ENCODE results near the gene ANP32A. TPM values are rescaled to one million over a fixed set of nuclear protein-coding genes. Genes with fewer than 3 reads are reported as not detected.
A peak's percentile ranks its signal among the peaks of the same experiment; 100 is the strongest.

The ANP32A gene
- total and polyA plus RNA-seq, 2 experiments from 2014 or later = 40.3 to 70.0 TPM

DNA sequence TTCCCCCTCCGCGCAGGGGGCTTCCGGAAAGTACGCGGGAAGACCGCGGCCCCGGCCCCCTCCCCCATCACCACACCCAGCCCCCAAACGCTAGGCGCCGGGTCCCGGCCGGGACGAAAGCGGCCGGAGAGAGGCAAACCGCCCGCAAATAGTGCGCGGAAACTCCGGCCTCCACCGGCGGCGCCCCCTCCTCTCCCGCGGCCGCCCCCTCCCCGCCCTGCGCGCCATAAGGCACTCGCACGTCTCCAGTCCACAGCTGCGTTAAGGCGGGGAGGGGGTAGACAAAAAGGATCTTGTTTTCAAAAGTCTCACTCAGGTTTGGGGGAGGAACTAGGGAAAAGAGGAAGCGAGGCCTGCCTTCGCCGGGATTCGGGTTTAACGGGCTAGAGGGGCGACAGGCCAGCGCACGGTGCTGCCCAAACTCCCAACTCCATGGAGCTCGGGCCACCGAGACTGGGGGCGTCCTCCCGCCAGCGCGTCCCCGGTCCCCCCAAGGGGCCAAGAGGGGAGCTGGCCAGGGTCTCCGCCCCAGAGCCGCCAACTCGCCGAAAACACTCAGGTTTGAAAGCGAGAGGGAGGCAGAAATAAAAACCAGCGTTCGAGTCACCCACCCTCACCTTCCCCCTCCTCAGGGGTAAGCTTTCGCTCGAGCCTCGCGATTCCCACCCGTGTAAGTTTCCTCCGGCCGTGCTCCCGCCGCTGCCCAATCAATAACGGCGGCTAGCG is 1.8 kb downstream of the ANP32A start:
- peaks cover 85% of the 10 kb centered on the region for H3K79me2 ChIP-seq (ENCODE audit: insufficient read depth)
- in situ Hi-C loops (cut with MboI) = no loop called here
- H4K20me1 ChIP-seq (ENCODE audit: insufficient read depth) = no peaks in the 10 kb centered on the region
- H3K4me2 ChIP-seq (ENCODE audit: unreplicated experiment) = peak overlapping the region; percentile 92
- peaks cover 26% of the 10 kb centered on the region for H3K4me1 ChIP-seq (ENCODE audit: insufficient read depth)
- H3K9me3 ChIP-seq (ENCODE audit: low read depth) = no peaks in the 10 kb centered on the region
- peak overlapping the region; percentile 81 for H2AFZ ChIP-seq
- no peak for TF ChIP-seq EZH2phosphoT487 (IDR thresholded peaks at IDR 0.05; ENCODE audit: insufficient read depth, low read depth)
- no peak for TF ChIP-seq EZH2 (IDR thresholded peaks at IDR 0.05; ENCODE audit: insufficient read depth, poor library complexity, severe bottlenecking)
- H3K36me3 ChIP-seq (ENCODE audit: low read depth) = no peaks in the 10 kb centered on the region
- H3K9me2 ChIP-seq (ENCODE audit: insufficient read depth) = no peaks in the 10 kb centered on the region
- H3K27me3 ChIP-seq (replicated peaks; ENCODE audit: insufficient read depth) = no peaks in the 10 kb centered on the region
- peaks cover 21% of the 10 kb centered on the region for H3F3A ChIP-seq (ENCODE audit: insufficient read depth)
- 1% methylated on average over 33 to 66 of the region's 68 CpGs for WGBS, 2 experiments (ENCODE audit: low coverage in 1 of 2, low lambda C conversion rate in 2 of 2, missing lambda C conversion rate in 2 of 2)
- peak; percentile 66 for DNase-seq
- peak overlapping the region; percentile 89 for H3K4me3 ChIP-seq
- peak overlapping the region; percentile 97 for H3K9ac ChIP-seq
- H3K27ac ChIP-seq = peak overlapping the region; percentile 91

DNA sequence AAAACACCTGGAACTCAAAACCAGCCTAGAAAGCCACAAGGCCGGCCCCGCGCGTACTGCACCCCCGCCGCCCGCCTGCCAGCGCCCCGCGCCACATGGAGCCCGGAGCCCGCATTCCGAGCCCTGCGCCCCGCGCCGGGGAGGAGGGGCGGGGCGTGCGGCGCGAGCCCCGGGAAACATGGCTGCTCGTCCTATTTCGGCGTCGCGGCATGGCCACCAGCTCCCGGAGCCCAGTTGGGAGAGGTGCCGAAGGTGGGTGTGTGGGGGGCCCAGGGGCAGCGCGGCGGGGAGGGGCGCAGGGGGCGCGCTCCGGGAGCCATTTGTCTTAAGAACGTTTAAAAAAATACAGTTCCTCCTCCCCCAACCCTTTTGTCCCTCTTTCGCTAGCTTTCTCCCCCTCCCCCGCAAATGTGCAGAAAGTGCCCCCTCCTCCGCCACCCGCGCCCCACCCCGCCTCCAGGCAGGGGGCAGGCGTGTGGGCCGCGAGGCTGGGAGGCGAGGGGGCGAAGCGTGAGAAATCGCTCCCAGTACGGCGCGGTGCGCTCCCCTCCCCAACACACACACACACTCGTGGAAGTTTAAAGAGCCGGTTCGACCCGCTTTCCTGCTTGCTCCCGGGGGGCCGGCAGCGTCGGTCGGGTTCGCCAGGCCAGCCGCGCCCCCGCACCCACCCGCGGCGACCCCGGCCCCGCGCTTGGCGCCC is 2.5 kb downstream of the ANP32A start:
- Histone ChIP-seq H4K20me1 (ENCODE audit: insufficient read depth) (no peaks in the 10 kb centered on the region), H3F3A (ENCODE audit: insufficient read depth) (peaks cover 25% of the 10 kb centered on the region), H3K27ac (peak overlapping the region; percentile 91), H3K4me1 (ENCODE audit: insufficient read depth) (peaks cover 30% of the 10 kb centered on the region), H3K36me3 (ENCODE audit: low read depth) (no peaks in the 10 kb centered on the region), H2AFZ (peak overlapping the region; percentile 81), H3K79me2 (ENCODE audit: insufficient read depth) (peaks cover 89% of the 10 kb centered on the region), H3K9ac (peak overlapping the region; percentile 97), H3K4me3 (peak overlapping the region; percentile 89), H3K9me2 (ENCODE audit: insufficient read depth) (no peaks in the 10 kb centered on the region), H3K4me2 (ENCODE audit: unreplicated experiment) (peak overlapping the region; percentile 91), H3K9me3 (ENCODE audit: low read depth) (no peaks in the 10 kb centered on the region), H3K27me3 (replicated peaks; ENCODE audit: insufficient read depth) (no peaks in the 10 kb centered on the region)
- peak; percentile 83 for DNase-seq
- 1 to 2% methylated on average over 17 to 61 of the region's 75 CpGs for WGBS, 2 experiments (ENCODE audit: low coverage in 1 of 2, low lambda C conversion rate in 2 of 2, missing lambda C conversion rate in 2 of 2)
- in situ Hi-C loops (cut with MboI) = no loop called here
- TF ChIP-seq EZH2 (IDR thresholded peaks at IDR 0.05; ENCODE audit: insufficient read depth, poor library complexity, severe bottlenecking) = no peak

DNA sequence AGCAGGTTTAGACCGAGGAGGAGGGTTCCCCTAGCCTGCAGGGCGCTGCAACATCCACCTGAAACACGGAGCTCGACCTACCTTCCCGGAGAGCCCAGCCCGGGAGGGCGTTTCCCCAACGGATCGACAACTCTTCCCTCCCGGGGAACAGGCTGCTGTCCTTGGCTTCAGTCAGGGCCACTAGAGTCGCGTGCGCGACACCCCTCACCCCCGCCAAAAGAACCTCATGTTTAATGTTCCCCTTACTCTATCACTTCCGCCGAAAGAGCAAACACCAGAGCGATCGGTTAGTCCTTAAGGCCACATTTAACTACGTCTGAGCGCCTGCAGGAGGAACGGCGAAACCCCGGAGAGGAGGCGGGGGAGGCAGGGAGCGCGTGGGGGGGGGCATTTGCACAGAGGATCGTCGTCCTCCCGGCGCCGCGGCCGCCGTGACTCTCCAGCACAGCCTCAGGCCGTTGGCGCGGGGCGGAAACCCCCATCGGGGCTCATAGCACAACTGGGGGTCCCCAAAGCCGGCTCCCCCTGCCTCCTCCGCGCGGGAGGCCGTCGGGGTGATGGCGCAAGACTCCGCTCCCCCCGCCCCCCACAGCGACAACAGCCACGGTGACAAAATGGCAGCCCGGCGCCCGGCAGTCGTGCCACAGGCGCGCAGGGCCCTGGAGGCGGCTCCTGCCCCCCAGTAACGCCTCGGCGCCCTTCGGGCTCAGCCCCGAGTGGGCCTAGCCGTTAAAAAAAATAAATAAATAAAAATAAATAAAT is 3.2 kb downstream of the ANP32A start:
- peaks cover 37% of the 10 kb centered on the region for H3K4me1 ChIP-seq (ENCODE audit: insufficient read depth)
- 1 to 2% methylated on average over 41 to 48 of the region's 64 CpGs for WGBS, 2 experiments (ENCODE audit: low coverage in 1 of 2, low lambda C conversion rate in 2 of 2, missing lambda C conversion rate in 2 of 2)
- H3K4me2 ChIP-seq (ENCODE audit: unreplicated experiment) = peak overlapping the region; percentile 91
- TF ChIP-seq EZH2phosphoT487 (IDR thresholded peaks at IDR 0.05; ENCODE audit: insufficient read depth, low read depth) (no peak), EZH2 (IDR thresholded peaks at IDR 0.05; ENCODE audit: insufficient read depth, poor library complexity, severe bottlenecking) (no peak)
- H3K27ac ChIP-seq = peak overlapping the region; percentile 91
- no peaks in the 10 kb centered on the region for H3K9me2 ChIP-seq (ENCODE audit: insufficient read depth)
- peak overlapping the region; percentile 81 for H2AFZ ChIP-seq
- H3K27me3 ChIP-seq (replicated peaks; ENCODE audit: insufficient read depth) = no peaks in the 10 kb centered on the region
- H3K79me2 ChIP-seq (ENCODE audit: insufficient read depth) = peaks cover 89% of the 10 kb centered on the region
- H3K9ac ChIP-seq = peak overlapping the region; percentile 97
- peaks cover 32% of the 10 kb centered on the region for H3F3A ChIP-seq (ENCODE audit: insufficient read depth)
- in situ Hi-C loops (cut with MboI) = no loop called here
- H3K9me3 ChIP-seq (ENCODE audit: low read depth) = no peaks in the 10 kb centered on the region
- H3K4me3 ChIP-seq = peak overlapping the region; percentile 89
- H3K36me3 ChIP-seq (ENCODE audit: low read depth) = no peaks in the 10 kb centered on the region
- DNase-seq = peak; percentile 90
- H4K20me1 ChIP-seq (ENCODE audit: insufficient read depth) = no peaks in the 10 kb centered on the region

DNA sequence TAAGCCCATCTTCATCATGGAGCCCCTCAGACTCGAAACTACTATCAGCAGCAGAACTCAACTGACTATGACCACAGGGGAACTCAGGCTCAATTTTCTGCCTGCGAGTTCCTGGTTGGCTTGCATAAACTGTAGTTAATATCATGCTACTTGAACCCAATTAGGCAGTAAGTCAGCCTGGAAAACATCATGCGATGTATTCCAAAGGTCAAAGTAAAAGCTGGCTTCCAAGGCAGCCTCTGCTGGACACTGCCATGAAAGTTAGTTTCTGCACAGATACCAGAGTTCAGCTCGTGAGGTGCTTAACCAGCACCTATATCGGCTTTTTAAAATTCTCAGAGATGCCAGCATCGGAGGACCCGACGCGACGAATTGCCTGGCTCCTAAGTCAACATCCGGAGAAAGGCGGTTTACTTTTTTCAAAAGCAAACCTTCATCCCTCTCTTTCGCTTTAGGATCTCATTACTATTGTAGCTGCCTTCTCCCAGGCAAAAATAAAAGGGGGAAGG is 3.8 kb downstream of the ANP32A start:
- H2AFZ ChIP-seq = peak overlapping the region; percentile 81
- peaks cover 91% of the 10 kb centered on the region for H3K79me2 ChIP-seq (ENCODE audit: insufficient read depth)
- no peaks in the 10 kb centered on the region for H4K20me1 ChIP-seq (ENCODE audit: insufficient read depth)
- H3K9me2 ChIP-seq (ENCODE audit: insufficient read depth) = no peaks in the 10 kb centered on the region
- peak overlapping the region; percentile 97 for H3K9ac ChIP-seq
- 11% methylated on average over 13 of the region's 13 CpGs for WGBS, 2 experiments (ENCODE audit: low coverage in 1 of 2, low lambda C conversion rate in 2 of 2, missing lambda C conversion rate in 2 of 2)
- no peak for TF ChIP-seq EZH2phosphoT487 (IDR thresholded peaks at IDR 0.05; ENCODE audit: insufficient read depth, low read depth)
- TF ChIP-seq EZH2 (IDR thresholded peaks at IDR 0.05; ENCODE audit: insufficient read depth, poor library complexity, severe bottlenecking) = no peak
- DNase-seq = peak; percentile 43
- H3K36me3 ChIP-seq (ENCODE audit: low read depth) = no peaks in the 10 kb centered on the region
- H3K4me3 ChIP-seq = peak overlapping the region; percentile 89
- peak overlapping the region; percentile 91 for H3K27ac ChIP-seq
- no peaks in the 10 kb centered on the region for H3K9me3 ChIP-seq (ENCODE audit: low read depth)
- in situ Hi-C loops (cut with MboI) = no loop called here
- peak overlapping the region; percentile 91 for H3K4me2 ChIP-seq (ENCODE audit: unreplicated experiment)
- no peaks in the 10 kb centered on the region for H3K27me3 ChIP-seq (replicated peaks; ENCODE audit: insufficient read depth)
- peaks cover 33% of the 10 kb centered on the region for H3F3A ChIP-seq (ENCODE audit: insufficient read depth)
- peaks cover 35% of the 10 kb centered on the region for H3K4me1 ChIP-seq (ENCODE audit: insufficient read depth)
